Right atrium auricular region (tissue), 2 donors: ENCODE results near the gene NID2. TPM values are rescaled to one million over a fixed set of nuclear protein-coding genes. Genes with fewer than 3 reads are reported as not detected.
A peak's percentile ranks its signal among the peaks of the same experiment; 100 is the strongest.

Source experiments
- DNase-seq: peaks from one replicate; pipeline ENCODE4 v3.0.0-alpha.2; 2019; ENCODE audit warnings: low spot score
- H3K27ac ChIP-seq, 2 donors: fragments of 200-600 bp; sonication (generic); 1 replicate in 1 of 2; 2 replicates in 1 of 2; pipeline ENCODE4 v1.5.1; 2016 to 2019
- H3K27me3 ChIP-seq, 2 donors: fragments of 200-600 bp; sonication (generic); one replicate each; pipeline versions ENCODE4 v1.5.1 to v1.6.0; 2017 to 2019
- H3K36me3 ChIP-seq: fragments of 200-600 bp; sonication (generic); one replicate; pipeline ENCODE4 v1.5.1; 2016
- H3K4me1 ChIP-seq, 2 donors: fragments of 200-600 bp; sonication (generic); one replicate each; pipeline versions ENCODE4 v1.5.1 to v1.6.0; 2017 to 2019
- H3K4me3 ChIP-seq, 2 donors: fragments of 200-600 bp; sonication (generic); 1 replicate in 1 of 2; 2 replicates in 1 of 2; pipeline ENCODE4 v1.5.1; 2017 to 2019; ENCODE audit warnings: mild to moderate bottlenecking in 1 of 2, moderate library complexity in 1 of 2
- H3K9me3 ChIP-seq, 2 donors: fragments of 200-600 bp; sonication (generic); one replicate each; pipeline ENCODE4 v1.5.1; 2019
- CTCF ChIP-seq, 2 donors: fragments of 200-600 bp; sonication (generic); IDR thresholded peaks; one replicate each; pipeline ENCODE4 v1.5.1; 2019; ENCODE audit warnings: antibody characterized with exemption in 2 of 2
- total RNA-seq, 2 donors: library from RNA; depleted of rRNA; stranded (reverse); fragments of >200 nt; gene quantifications; one replicate each; pipeline ENCODE4 v1.1.0, GENCODE V29; 2016

The NID2 gene
- total RNA-seq, 2 donors from 2014 or later, result 23.0 to 41.2 TPM

GRCh38 chr14:52032204-52032801 is 36.6 kb downstream of the NID2 start:
- no peaks in the 10 kb centered on the region for H3K27me3 ChIP-seq
- no peaks in the 10 kb centered on the region for H3K9me3 ChIP-seq
- H3K4me3 ChIP-seq, result no peak overlapping the region
- no peak for TF ChIP-seq CTCF (IDR thresholded peaks at IDR 0.05)
- H3K4me1 ChIP-seq, result peaks cover 0 to 16% of the 10 kb centered on the region in 2 donors
- peak overlapping the region; percentile 73 to 85 for H3K27ac ChIP-seq
- H3K36me3 ChIP-seq, result peaks cover 12% of the 10 kb centered on the region
- no peak for DNase-seq

- Histone ChIP-seq H3K27me3 (no peaks in the 10 kb centered on the region), H3K27ac (peak overlapping the region; percentile 73 to 85), H3K4me3 (no peak overlapping the region), H3K36me3 (peaks cover 10% of the 10 kb centered on the region), H3K9me3 (no peaks in the 10 kb centered on the region), H3K4me1 (peaks cover 0 to 21% of the 10 kb centered on the region in 2 donors)
- no peak for TF ChIP-seq CTCF (IDR thresholded peaks at IDR 0.05)
- no peak for DNase-seq
Observed at GRCh38 chr14:52031781-52032180, 37.1 kb downstream of the NID2 start.

GRCh38 chr14:52029881-52030280 is 39.0 kb downstream of the NID2 start:
- Histone ChIP-seq H3K9me3 (no peaks in the 10 kb centered on the region), H3K4me1 (peaks cover 0 to 40% of the 10 kb centered on the region in 2 donors), H3K27ac (peak overlapping the region in 1 of 2 donors; percentile 32), H3K4me3 (no peak overlapping the region), H3K27me3 (no peaks in the 10 kb centered on the region), H3K36me3 (peaks cover 10% of the 10 kb centered on the region)
- TF ChIP-seq CTCF (IDR thresholded peaks at IDR 0.05), result no peak
- DNase-seq, result no peak

- H3K4me3 ChIP-seq, result no peak overlapping the region
- peaks cover 10% of the 10 kb centered on the region for H3K36me3 ChIP-seq
- TF ChIP-seq CTCF (IDR thresholded peaks at IDR 0.05), result no peak
- peak overlapping the region in 1 of 2 donors; percentile 69 for H3K27ac ChIP-seq
- no peaks in the 10 kb centered on the region for H3K27me3 ChIP-seq
- H3K9me3 ChIP-seq, result no peaks in the 10 kb centered on the region
- peaks cover 0 to 52% of the 10 kb centered on the region in 2 donors for H3K4me1 ChIP-seq
- no peak for DNase-seq
Observed at GRCh38 chr14:52026901-52027300, 42.0 kb downstream of the NID2 start.

- H3K27ac ChIP-seq, result peak overlapping the region; percentile 45 to 69
- no peak overlapping the region for H3K4me3 ChIP-seq
- H3K27me3 ChIP-seq, result no peaks in the 10 kb centered on the region
- no peaks in the 10 kb centered on the region for H3K9me3 ChIP-seq
- peaks cover 10% of the 10 kb centered on the region for H3K36me3 ChIP-seq
- H3K4me1 ChIP-seq, result peaks cover 0 to 59% of the 10 kb centered on the region in 2 donors
- no peak for TF ChIP-seq CTCF (IDR thresholded peaks at IDR 0.05)
- DNase-seq, result no peak
Observed at GRCh38 chr14:52026017-52026660, 42.7 kb downstream of the NID2 start.
